Measurements from ENCODE around the gene PTPRT.

- TF ChIP-seq EP300 (IDR thresholded peaks at IDR 0.05; ENCODE audit: borderline replicate concordance in 1 of 2, low read depth in 1 of 2, low read length in 1 of 2) (no peak), GABPA (IDR thresholded peaks at IDR 0.05; ENCODE audit: low read depth) (no peak), PBX3 (IDR thresholded peaks at IDR 0.05) (no peak), RCOR1 (IDR thresholded peaks at IDR 0.05; ENCODE audit: low read length) (no peak), CTCF (IDR thresholded peaks at IDR 0.05) (no peak), RFX5 (IDR thresholded peaks at IDR 0.05; ENCODE audit: low read length) (no peak), SIN3A (IDR thresholded peaks at IDR 0.05; ENCODE audit: borderline replicate concordance, low read depth, low read length) (no peak), CHD2 (IDR thresholded peaks at IDR 0.05; ENCODE audit: low read length, partially characterized antibody) (no peak)
These were observed 381.8 kb downstream of the PTPRT start for GRCh38 chr20:42807876-42808275.

Measured in SK-N-SH (cell line).